B cell (primary cell): ENCODE measurements around the gene TMEM143. TPM values are rescaled to one million over a fixed set of nuclear protein-coding genes. Genes with fewer than 3 reads are reported as not detected.

Experiments used
- ATAC-seq: fragments of 200-7000 bp; cut with Tn5 transposase; one replicate; pipeline ENCODE4 v1.10.0; 2021; ENCODE audit warnings: low read depth, mild to moderate bottlenecking, moderate number of reproducible peaks, moderate library complexity
- CTCF ChIA-PET: fragments of 350-600 bp; sonication (Branson Sonifier 250); formaldehyde crosslinking; loops from one replicate; lab custom pipeline; 2021; ENCODE audit warnings: antibody characterized with exemption, inconsistent platforms; lab: Charles Lee
- POLR2A ChIA-PET: fragments of 350-600 bp; sonication (Branson Sonifier 250); formaldehyde crosslinking; loops from one replicate; lab custom pipeline; 2021; ENCODE audit warnings: antibody characterized with exemption; lab: Charles Lee
- DNase-seq: peaks from one replicate; pipeline ENCODE4 v3.0.0; 2013
- H2AFZ ChIP-seq: 2 replicates; pipeline ENCODE4 v1.6.1; 2012; ENCODE audit warnings: mild to moderate bottlenecking, low read depth, low read length; ENCODE audit not compliant: insufficient read depth, poor library complexity, severe bottlenecking
- H3K27ac ChIP-seq, 2 donors: 1 replicate in 1 of 2; 2 replicates in 1 of 2; pipeline ENCODE4 v1.5.1; 2012 to 2013; ENCODE audit warnings: low read length in 2 of 2, mild to moderate bottlenecking in 2 of 2, moderate library complexity in 1 of 2
- H3K27me3 ChIP-seq, 4 experiments: fragments of 200-600 bp in 1 of 4; sonication (generic) in 1 of 4; replicated peaks in 1 of 4; 1 replicate in 2 of 4; 2 replicates in 2 of 4; pipeline versions ENCODE4 v1.6.1 to v1.7.0; 2013 to 2016; ENCODE audit warnings: low read length in 3 of 4, mild to moderate bottlenecking in 2 of 4, mixed read lengths in 1 of 4, moderate library complexity in 1 of 4; ENCODE audit not compliant: insufficient read depth in 4 of 4, control insufficient read depth in 3 of 4; ENCODE audit errors: control extremely low read depth in 1 of 4
- H3K36me3 ChIP-seq, 2 experiments: replicated peaks in 1 of 2; 1 replicate in 1 of 2; 2 replicates in 1 of 2; pipeline versions ENCODE4 v1.6.1 to v1.7.1; 2013; ENCODE audit warnings: low read length in 1 of 2; ENCODE audit not compliant: insufficient read depth in 2 of 2, control insufficient read depth in 1 of 2; ENCODE audit errors: control extremely low read depth in 1 of 2, extremely low read depth in 1 of 2
- H3K4me1 ChIP-seq, 2 donors: fragments of 200-600 bp in 1 of 2; sonication (generic) in 1 of 2; 1 replicate in 1 of 2; 2 replicates in 1 of 2; pipeline versions ENCODE4 v1.5.1 to v1.6.1; 2013 to 2017; ENCODE audit warnings: low read length in 2 of 2; ENCODE audit not compliant: control insufficient read depth in 2 of 2, insufficient read depth in 2 of 2
- H3K4me2 ChIP-seq: replicated peaks from 2 replicates; pipeline ENCODE3; 2012; ENCODE audit warnings: mild to moderate bottlenecking, low read depth, low read length; ENCODE audit not compliant: poor library complexity, severe bottlenecking
- H3K4me3 ChIP-seq, 5 experiments: fragments of 200-600 bp in 1 of 5; sonication (generic) in 1 of 5; 1 replicate in 3 of 5; 2 replicates in 2 of 5; pipeline versions ENCODE4 v1.5.1 to v1.7.0; 2011 to 2016; ENCODE audit warnings: low read length in 4 of 5, mild to moderate bottlenecking in 4 of 5, low read depth in 2 of 5, control low read depth in 1 of 5, moderate library complexity in 1 of 5; ENCODE audit not compliant: insufficient read depth in 1 of 5; ENCODE audit errors: control extremely low read depth in 1 of 5, extremely low read depth in 1 of 5
- H3K79me2 ChIP-seq: fragments of 200-600 bp; sonication (generic); one replicate; pipeline ENCODE4 v1.6.0; 2016; ENCODE audit warnings: low read length; ENCODE audit not compliant: control insufficient read depth, insufficient read depth
- H3K9ac ChIP-seq: fragments of 200-600 bp; sonication (generic); 2 replicates; pipeline ENCODE4 v1.6.1; 2017; ENCODE audit warnings: mild to moderate bottlenecking, low read length, moderate library complexity
- H3K9me3 ChIP-seq, 3 donors: one replicate each; pipeline versions ENCODE4 v1.6.1 to v1.7.1; 2013; ENCODE audit warnings: low read length in 2 of 3; ENCODE audit not compliant: control insufficient read depth in 2 of 3, insufficient read depth in 1 of 3; ENCODE audit errors: control extremely low read depth in 1 of 3
- H4K20me1 ChIP-seq: 2 replicates; pipeline ENCODE4 v1.6.0; 2012; ENCODE audit warnings: mild to moderate bottlenecking, low read length; ENCODE audit not compliant: insufficient read depth, control insufficient read depth, poor library complexity, severe bottlenecking
- H3K27ac Mint-ChIP-seq: one replicate; pipeline ENCODE4 v1.8.0; 2021; ENCODE audit warnings: mixed read lengths
- H3K27me3 Mint-ChIP-seq: one replicate; pipeline ENCODE4 v1.8.0; 2021; ENCODE audit warnings: mixed read lengths
- H3K4me1 Mint-ChIP-seq: one replicate; pipeline ENCODE4 v1.8.0; 2021; ENCODE audit warnings: mixed read lengths
- H3K4me3 Mint-ChIP-seq: one replicate; pipeline ENCODE4 v1.8.0; 2021; ENCODE audit warnings: mixed read lengths
- H3K9me3 Mint-ChIP-seq: one replicate; pipeline ENCODE4 v1.8.0; 2022; ENCODE audit warnings: mixed read lengths; ENCODE audit not compliant: insufficient read depth
- CTCF ChIP-seq: fragments of 200-600 bp; IDR thresholded peaks from one replicate; pipeline ENCODE4 v1.8.0; 2022; ENCODE audit warnings: antibody characterized with exemption, mild to moderate bottlenecking
- EZH2 ChIP-seq: IDR thresholded peaks from 2 replicates; pipeline ENCODE4 v1.6.1; 2012; ENCODE audit warnings: borderline replicate concordance, low read depth, mild to moderate bottlenecking, moderate library complexity, low read length; ENCODE audit not compliant: insufficient read depth, poor library complexity, severe bottlenecking
- WGBS: methylation state at CpG from one replicate; pipeline ENCODE4 v1.1.5; 2013; ENCODE audit warnings: missing lambda C conversion rate; ENCODE audit not compliant: insufficient coverage; 5-methylcytosine and 5-hydroxymethylcytosine counted together
- intact Hi-C: fragments of 100-400 bp; cut with micrococcal nuclease; formaldehyde crosslinking; loops from one replicate; pipeline ENCODE4 v1.10.0; 2022
- polyA plus RNA-seq: library from polyadenylated mRNA; depleted of rRNA; stranded (reverse); fragments of >200 nt; gene quantifications from 2 replicates; pipeline ENCODE4 v1.2.3, GENCODE V29; 2012
- total RNA-seq, 2 donors: library from RNA; stranded (reverse); fragments of 120-200 nt in 1 of 2; gene quantifications; 1 replicate in 1 of 2; 2 replicates in 1 of 2; pipeline versions ENCODE4 v1.2.3 to v1.2.4, GENCODE V29; 2013 to 2022

TMEM143 gene
- total and polyA plus RNA-seq, 2 donors (not counting 1 experiment from before 2014, with no cell fraction given) = 30.0 to 34.3 TPM

GRCh38 chr19:48301886-48302599 lies 61.7 kb downstream of the TMEM143 start:
- no peak for ATAC-seq
- intact Hi-C loops = no loop called here
- 81% methylated on average over 1 of the region's 1 CpG for WGBS
- Histone ChIP-seq H2AFZ (no peak overlapping the region), H3K4me1 (no peaks in the 10 kb centered on the region), H4K20me1 (no peaks in the 10 kb centered on the region), H3K79me2 (no peaks in the 10 kb centered on the region), H3K27ac (no peak overlapping the region), H3K9ac (no peak overlapping the region), H3K4me3 (no peak overlapping the region), H3K9me3 (no peaks in the 10 kb centered on the region), H3K4me2 (no peak overlapping the region), H3K36me3 (no peaks in the 10 kb centered on the region), H3K27me3 (no peaks in the 10 kb centered on the region)
- CTCF ChIA-PET = no interaction called here
- POLR2A ChIA-PET = no interaction called here
- TF ChIP-seq CTCF (no peak), EZH2 (no peak)
- no peak overlapping the region for H3K27ac Mint-ChIP-seq
- no peaks in the 10 kb centered on the region for H3K4me1 Mint-ChIP-seq
- no peak overlapping the region for H3K4me3 Mint-ChIP-seq
- no peak for DNase-seq
- H3K27me3 Mint-ChIP-seq = peaks cover 7% of the 10 kb centered on the region
- no peaks in the 10 kb centered on the region for H3K9me3 Mint-ChIP-seq

DNA sequence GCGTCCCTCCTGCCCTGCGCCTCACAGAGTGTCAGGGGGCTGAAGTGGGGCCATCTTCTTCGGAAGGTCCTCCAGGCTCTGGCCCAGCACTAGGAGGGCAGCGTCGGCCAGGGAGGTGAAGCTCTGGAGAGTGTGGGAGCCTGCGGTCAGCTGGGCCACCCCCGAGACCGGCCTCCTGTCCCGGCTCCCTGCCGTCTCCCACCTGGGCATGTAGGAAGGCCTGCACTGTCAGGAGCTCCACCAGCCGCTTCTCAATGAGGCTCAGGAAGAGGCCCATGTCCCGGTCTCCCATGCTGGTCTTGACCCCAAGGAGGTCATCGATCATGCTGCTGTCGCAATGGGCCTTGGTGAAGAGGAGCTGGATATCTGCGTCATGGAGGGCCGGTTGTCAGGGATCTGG lies 65.8 kb downstream of the TMEM143 start:
- Mint-ChIP-seq H3K27me3 (no peaks in the 10 kb centered on the region), H3K4me1 (no peaks in the 10 kb centered on the region), H3K4me3 (no peak overlapping the region), H3K9me3 (no peaks in the 10 kb centered on the region), H3K27ac (no peak overlapping the region)
- intact Hi-C loops = no loop called here
- H4K20me1 ChIP-seq = no peaks in the 10 kb centered on the region
- H3K36me3 ChIP-seq = no peaks in the 10 kb centered on the region
- no peaks in the 10 kb centered on the region for H3K4me1 ChIP-seq
- H2AFZ ChIP-seq = no peak overlapping the region
- ChIA-PET POLR2A (no interaction called here), CTCF (no interaction called here)
- no peak for TF ChIP-seq CTCF
- TF ChIP-seq EZH2 = no peak
- H3K4me2 ChIP-seq = no peak overlapping the region
- no peak overlapping the region for H3K9ac ChIP-seq
- no peaks in the 10 kb centered on the region for H3K79me2 ChIP-seq
- H3K27me3 ChIP-seq = no peaks in the 10 kb centered on the region
- H3K27ac ChIP-seq = no peak overlapping the region
- 96% methylated on average over 15 of the region's 16 CpGs for WGBS
- H3K4me3 ChIP-seq = no peak overlapping the region
- DNase-seq = no peak
- no peaks in the 10 kb centered on the region for H3K9me3 ChIP-seq
- ATAC-seq = no peak
